HG02943 (cell line): ENCODE data around the gene SRMS.
"Not testable (repeated sequence)": the region's sequence is repeated elsewhere in the genome, so short reads cannot be mapped to it uniquely, and the experiment has no call there.

Experiments
- ATAC-seq: cut with Tn5 transposase; IDR thresholded peaks from one replicate; pipeline ENCODE4 v1.9.1; 2021; ENCODE audit warnings: mild to moderate bottlenecking, low read depth, moderate library complexity; ENCODE audit not compliant: unreplicated experiment

Gene SRMS

DNA sequence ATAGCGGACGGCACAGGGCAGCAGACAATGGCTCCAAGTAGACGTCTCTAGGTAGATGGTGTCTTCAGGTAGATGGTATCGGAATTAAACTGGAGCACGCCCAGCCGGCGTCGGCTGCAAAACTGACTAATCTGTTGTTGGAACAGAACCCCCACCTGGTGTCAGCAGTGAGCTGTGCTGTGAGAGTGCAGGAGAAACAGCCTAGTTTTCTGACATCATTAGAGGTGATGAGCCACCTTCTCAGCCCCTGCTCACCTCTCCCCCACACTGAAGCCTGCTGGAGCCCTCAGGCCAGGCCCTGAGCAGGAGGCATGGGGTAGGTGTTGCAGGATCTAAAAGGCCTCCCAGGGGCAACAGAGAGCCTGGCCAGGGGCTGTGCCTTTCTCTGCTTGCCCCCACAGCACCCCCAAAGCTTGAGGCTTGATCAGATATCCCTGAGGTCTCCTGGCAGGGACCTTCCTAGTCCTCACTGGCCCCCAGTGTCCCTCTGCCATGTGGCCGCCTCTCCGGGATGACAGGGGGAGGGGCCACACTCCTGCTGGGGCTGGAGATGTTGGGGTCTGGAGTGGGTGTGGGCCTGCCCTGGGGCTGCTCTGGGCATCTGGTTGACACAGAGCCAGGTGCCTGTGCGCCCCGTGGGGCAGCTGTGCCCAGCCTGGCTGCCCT, 33.4 kb upstream of the SRMS start:
- ATAC-seq: no peak

DNA sequence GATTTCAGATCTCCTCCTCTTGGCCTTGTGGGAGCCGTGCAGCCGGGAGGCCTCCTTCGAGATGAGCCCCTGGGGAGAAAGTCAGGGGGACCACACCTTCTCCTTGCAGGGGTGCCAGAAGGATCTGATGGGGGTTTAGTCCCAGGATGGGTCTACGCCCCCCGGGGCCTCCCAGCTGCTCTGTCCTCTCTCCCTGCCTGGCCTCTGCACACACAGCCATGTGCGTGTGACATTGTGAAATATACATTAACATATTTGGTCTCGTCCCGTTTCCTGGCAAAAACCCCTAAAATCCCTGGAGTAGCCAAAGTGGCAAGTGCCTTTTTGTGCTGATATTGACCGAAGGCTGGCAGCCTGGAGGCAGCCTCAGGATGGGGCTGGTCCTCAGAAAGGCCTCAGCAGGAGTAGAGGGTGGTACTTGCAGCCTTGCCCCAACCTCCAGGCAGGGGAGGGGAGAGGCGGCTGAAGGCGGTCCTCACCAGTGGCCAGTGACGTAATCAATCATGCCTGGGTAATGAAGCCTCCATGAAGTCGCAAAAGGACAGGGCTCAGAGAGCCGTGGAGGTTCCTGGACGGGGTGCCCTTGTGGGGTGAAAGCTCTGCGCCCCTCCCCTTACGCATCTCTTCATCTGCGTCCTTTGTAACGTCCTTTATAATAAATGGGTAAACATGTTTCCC, 31.6 kb upstream of the SRMS start:
- no peak for ATAC-seq

DNA sequence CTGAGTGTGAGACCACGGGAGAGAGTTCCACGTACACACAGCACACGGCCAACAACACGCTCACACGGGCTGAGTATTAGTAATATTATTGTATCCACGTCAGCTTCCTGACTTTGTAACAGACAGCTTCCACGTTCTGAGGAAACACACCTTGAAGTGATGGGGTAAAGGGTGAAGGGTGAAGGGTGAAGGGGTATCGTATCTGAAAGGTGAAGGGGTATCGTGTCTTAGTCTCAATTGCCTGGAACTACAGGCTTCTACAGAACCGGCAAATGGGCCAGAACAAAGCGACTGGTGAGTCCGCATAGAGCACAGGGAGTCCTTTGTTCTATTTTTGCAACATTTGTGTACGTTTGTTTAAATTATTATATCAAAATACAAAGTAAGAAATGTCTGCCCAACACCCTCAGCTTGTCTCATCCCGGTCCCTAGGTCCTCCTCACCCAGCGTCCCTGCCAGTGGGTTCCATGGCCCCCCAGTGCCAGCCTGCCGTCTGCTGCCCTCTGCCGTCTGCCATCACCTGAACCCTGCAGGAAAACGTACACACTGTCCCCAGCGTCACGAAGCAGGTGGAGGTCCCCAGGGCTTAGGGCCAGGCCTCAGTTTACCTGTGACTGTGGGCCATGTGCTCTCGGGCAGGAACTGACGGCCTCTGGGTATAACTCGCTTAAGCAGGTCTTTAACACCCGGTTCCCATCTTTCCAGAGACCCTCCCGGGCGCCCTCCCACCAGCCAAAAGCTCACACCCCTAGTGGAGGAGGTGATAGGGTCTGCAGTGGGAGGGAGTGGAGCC, 30.9 kb upstream of the SRMS start:
- ATAC-seq: no peak

DNA sequence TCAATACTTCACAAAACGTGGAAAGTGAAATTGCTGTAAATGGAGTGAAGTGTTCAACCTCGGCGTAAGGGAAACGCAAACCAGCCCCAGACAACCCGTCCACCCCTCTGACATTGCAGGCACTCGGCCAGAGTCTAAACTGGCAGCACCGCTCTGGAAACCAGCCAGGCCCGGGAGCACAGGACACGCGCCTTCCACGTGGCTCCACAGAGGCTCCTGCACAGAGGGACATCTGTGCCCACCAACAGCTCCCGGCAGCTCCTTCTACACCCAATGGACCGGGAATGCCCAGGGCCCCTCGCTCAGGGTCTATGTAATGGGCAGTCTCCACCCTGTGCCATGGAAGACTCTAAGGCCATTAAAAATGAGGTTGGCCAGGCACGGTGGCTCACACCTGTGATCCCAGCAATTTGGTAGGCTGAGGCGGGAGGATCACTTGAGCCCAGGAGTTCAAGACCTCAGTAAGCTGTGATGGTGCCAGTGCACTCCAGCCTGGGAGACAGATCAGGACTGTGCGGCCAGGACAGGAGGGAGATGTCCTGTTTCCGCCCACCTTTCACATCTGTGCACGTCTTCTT, 29.9 kb upstream of the SRMS start:
- no peak for ATAC-seq

DNA sequence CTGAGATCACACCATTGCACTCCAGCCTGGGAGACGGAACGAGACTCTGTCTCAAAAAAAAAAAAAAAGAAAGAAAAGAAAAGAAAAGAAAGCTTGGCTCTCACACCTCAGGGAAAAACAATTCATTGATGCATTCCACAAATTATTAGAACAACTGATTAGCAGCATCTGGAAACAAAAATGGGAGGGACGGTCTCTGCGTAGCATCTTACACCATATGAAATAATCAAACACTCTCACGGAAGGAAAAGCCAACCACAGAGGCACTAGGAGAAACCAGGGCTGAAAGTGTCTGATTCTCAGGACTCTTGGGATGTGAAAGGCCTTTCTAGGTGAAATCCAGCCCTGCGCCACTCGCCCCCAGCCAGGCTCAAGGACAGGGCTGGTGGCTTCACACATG, 28.8 kb upstream of the SRMS start:
- no peak for ATAC-seq

DNA sequence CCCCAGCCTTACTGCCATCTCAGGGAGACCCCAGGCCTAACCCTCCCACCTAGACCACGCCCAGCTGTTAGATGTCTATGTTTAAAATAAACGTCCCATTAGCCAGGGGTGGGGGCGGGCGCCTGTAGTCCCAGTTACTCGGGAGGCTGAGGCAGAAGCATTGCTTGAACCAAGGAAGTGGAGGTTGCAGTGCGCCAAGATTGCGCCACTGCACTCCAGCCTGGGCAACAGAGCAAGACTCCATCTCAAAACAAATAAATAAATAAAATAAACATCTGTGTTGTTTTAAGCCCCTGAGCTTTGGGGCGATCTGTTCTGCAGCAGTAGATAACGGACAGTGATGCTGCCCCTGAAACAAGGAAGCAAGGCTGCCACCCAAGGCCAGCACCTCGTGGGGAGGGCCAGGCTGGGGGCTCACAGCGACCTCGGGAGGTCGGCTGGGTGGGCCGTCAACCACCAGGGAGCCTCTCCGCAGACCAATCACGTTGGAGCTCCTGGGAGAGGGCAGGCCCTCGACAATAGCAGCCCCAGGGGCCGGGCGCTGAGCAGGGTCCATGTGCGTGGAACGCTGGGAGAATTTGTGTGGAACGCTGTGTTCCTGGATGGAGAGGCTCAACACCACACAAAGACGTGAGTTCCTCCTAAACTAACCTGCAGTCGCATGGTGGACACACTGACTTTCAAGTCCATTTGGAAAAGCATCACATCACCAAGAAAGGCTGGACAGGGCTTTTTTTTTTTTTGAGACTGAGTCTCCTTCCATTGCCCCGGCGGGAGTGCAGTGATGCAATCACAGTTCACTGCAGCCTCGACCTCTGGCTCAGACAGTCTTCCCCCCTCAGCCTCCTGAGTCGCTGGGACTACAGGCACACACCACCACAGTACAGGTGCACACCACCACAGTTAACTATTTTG, 27.5 kb upstream of the SRMS start:
- no peak for ATAC-seq

DNA sequence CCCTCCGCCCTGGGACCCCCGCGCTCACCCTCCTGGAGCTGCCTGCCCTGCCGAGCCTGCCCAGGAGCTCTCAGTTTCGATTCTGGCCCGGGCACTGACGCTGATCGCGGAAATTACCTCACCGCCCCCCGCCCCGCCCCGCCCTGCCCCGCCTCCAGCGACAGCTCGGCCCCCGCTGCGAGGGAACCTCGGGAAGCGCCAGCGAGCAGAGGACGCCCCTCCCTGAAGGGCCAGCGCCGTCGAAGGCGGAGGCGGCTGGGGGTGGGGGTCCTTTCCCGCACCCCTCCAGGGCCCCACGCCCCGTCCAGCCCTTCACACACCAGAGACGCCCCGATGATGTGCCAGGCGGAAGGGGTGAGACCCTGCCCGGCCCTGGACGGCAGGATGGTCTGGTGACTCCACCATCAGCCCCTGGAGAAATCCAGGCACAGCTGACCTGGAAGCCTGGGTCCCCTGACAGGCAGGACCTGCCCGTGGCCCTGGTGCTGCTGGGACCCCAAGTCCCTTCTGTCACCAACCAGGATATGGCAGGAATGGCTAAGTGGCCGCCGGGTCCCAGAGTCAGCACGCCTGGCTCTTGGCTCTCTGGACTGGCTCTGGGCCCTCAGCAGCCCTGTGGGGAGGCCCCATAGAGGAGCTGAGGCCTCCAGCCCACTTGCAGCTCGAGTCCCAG, 26.7 kb upstream of the SRMS start, which contains the start of gene HELZ2:
Gene HELZ2 (minus strand): TSS at position 84 of the 673 bp plus-strand sequence. CDS start 1,854 bp downstream, outside the sequence.
- no peak for ATAC-seq

DNA sequence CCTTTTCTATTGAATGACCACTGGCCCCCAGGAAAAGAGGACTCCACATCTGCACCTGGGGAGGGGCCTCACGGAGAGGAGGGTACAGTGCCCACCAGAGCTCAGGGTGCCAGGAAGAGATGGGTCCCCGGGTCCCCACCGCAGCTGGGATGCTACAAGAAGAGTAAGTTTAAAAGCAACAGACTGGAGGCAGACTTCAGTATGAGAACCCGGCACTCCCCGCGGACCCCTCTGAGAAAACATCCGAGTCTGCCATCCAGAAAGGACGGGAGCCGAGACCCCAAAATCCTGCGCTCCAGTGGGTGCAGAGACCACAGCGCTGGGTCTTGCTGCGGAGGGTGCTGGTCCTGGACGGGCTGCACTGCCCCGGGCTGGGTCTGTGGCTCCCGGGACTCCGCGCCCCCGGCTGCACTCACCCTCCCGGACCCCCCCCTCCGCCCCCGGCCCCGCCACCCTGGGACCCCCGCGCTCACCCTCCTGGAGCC, 26.1 kb upstream of the SRMS start:
- ATAC-seq: no peak

DNA sequence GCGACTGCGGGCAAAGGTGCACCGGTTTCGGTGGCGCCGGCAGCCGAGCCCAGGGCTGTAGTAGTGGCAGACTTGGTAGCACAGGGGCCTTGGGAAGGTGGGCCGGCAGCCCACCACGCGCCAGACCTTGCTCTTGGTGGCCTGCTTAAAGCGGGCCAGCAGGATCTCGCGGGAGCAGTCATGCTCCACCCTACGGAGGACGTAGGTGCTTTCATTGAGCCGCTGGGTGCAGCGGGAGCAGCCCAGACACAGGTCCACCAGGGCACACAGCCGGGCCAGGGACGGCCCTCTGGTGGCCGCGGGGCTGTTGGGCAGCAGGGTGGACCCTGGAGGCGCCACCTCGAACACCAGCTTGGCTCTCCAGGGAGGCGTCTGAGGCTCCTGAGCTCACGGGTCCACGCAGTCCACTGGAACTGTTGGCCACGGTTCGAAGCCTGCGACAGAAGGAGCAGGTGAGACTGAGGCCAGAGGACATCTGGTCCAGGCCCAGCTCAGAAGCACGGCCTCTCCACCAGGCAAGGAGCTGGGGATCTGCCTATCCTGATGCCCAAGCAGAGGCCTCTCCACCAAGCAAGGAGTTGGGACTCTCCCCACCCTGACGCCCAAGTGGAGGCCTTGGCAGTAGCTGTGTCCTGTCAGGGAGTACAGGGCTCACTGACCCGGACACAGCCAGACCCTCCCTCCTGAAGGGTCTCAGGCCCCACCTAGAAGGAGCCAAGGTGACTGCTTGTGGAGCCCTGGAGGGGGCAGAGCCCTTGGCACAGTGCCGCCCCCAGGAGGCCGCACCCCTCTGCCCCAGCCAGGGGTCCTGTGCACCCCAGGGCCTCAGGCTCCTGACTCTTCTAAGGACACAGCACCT, 25.5 kb upstream of the SRMS start:
- no peak for ATAC-seq

DNA sequence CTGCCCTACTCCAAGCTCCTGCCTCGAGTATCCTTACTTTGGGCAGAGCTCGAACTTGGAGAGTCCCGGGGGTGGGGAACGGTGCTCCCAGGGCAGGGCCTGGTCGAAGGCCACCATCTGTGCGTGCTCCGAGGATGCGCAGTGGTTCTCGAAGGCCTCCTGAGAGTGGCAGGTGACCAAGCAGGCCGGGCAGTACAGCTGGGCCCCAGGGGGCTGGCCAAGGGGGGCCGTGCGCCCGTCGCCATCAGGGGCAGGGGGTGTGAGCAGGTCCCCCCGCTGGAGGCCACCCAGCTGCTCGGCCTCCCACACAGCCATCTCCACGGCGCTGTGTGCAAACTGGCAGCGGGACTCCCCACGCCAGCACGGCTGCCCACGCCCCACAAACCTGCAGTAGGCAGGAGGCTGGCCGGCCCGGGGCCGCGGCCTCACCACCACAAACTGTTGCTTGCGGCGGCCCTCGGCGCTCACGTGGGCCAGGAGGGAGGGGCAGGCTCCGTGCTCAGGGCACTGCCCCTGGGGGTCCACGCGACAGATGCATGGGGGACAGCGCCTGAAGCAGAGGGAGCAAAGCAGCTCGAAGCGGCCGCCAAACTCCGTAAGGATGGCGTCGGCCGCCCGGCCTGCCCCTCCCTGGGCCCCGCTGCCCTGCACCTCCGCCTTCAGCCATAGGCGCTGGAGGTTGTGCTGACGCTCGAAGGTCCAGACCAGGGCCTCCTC, 24.7 kb upstream of the SRMS start:
- no peak for ATAC-seq

DNA sequence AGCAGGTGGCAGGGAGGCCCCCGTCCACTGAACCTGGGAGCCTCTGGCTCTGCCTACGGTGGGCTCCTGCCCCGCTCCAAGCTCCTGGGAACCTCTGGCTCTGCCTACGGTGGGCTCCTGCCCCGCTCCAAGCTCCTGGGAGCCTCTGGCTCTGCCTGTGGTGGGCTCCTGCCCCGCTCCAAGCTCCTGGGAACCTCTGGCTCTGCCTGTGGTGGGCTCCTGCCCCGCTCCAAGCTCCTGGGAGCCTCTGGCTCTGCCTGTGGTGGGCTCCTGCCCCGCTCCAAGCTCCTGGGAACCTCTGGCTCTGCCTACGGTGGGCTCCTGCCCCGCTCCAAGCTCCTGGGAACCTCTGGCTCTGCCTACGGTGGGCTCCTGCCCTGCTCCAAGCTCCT, 23.5 kb upstream of the SRMS start:
- ATAC-seq: not testable (repeated sequence)

DNA sequence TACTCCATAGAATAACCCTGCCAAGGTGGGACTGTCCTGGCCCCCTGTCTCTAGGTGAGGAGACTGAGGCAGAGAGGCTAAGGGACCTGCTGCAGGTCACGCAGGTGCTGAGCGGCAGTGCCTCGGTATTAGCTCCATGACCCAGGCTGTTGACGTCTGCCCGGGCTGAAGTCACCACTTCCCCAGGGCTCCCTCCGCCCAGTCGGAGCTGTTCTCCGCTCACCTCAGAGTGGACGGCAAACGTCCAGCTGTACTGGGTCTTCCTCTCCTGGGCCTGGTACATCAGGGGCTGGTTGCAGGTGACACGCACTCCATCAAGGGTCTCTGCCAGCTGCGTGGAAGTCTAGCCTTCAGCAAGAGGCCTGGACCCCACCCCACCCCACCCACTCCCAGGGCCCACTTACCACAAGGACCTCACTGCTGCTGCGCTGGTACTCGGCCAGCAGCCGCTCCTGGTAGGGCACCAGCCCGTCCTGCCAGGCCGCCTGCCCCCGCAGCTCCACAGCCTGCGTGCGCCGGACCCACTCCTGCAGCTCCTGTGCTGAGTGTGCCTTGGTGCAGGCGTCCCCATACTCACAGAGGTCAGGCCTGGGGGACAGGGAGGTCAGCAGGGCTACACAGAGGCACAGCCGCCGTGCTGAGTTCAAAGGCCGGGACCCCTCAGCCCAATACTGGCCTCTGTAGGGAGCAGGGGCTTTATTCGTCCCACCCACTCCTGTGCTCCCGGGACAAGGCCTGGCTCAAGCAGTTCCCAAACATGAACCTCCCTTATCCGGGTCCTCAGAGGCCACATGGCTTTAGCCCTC, 22.9 kb upstream of the SRMS start:
- ATAC-seq: no peak

DNA sequence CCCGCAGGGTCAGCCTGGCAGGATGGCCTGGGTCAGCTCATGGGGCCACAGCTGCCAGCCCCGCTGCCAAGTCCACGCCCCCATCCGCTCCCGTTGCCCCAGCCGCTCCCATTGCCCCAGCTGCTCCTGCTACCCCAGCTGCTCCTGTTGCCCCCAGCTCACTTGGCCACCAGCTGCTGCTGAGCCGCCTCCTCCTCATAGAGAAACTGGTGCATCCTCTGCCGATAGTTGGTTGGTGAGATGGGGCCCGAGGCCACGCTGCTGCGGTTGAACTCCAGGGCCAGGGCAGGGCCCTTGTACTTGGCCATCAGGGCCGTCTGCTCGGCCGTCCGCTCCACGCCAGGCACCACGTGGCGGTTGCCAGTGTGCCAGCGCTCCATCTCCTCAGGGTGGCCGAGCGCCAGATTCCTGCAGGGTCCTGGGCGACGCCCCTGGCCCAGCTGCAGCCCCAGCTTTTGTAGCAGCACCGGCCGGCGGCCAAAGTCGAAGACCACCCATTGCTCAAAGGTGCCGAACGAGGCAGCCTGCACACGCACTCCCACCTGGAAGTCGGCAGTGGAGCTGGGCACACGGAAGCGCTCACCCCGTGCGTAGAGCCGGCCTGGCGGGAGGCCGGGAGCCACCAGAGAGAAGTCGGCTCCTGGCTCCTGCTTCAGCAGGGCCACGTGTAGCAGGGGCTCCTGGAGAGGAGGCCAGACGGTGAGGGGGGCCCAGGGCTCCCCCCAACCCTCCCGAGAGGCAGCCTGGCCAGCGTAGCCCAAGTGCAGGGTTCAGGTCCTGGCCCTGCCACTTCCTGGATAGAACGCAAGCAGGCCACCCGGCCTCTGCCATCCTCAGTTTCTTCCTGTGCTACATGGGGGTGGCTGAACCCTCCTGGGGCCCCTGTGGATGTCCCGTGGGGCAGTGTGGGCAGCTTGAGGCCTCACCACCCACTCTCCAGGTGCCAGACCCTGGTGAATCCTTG, 21.7 kb upstream of the SRMS start:
- no peak for ATAC-seq

DNA sequence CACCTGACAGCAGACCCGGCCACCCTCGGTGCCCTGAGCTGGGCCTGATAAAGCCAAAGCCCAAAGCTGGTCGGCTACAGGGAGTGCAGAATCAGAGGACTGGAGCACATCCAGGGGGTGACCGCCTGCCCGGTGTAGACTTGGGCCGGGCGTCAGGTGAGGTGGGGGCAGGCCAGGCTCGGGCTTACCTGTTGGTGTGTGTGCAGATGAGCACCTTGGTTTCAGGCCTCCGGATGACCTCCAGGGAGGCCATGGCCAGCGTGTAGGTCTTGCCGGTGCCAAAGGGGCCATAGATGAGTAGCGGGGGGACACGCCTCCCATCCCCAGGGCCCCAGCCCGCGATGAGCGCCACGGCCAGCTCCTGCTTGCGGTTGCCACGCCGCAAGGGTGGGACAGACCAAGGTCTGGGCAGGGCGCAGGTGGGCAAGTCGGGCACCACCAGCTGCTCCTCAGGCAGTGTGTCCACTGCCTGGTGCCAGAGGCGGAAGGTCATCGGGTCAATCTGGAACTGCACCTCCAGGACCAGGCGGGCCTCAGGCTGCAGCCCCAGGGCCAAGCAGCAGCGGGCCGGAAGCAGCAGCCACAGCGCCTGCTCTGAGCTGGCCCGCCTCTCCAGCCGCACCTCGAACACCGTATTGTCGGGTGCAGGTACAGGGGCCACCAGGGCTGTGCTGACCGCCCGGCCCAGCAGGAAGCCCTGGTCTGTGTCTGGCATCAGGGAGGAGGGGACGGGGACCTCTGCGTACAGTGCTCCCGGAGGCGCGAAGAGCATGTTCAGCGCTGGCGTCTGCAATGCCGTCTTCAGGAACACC, 20.8 kb upstream of the SRMS start:
- ATAC-seq: peak; percentile 13
